ENCODE data around the gene ALS2CL. TPM values are rescaled to one million over a fixed set of nuclear protein-coding genes. Genes with fewer than 3 reads are reported as not detected.
A peak's percentile ranks its signal among the peaks of the same experiment; 100 is the strongest.

The ALS2CL gene
- total RNA-seq, 1 donor from 2014 or later = 0.51 TPM

DNA sequence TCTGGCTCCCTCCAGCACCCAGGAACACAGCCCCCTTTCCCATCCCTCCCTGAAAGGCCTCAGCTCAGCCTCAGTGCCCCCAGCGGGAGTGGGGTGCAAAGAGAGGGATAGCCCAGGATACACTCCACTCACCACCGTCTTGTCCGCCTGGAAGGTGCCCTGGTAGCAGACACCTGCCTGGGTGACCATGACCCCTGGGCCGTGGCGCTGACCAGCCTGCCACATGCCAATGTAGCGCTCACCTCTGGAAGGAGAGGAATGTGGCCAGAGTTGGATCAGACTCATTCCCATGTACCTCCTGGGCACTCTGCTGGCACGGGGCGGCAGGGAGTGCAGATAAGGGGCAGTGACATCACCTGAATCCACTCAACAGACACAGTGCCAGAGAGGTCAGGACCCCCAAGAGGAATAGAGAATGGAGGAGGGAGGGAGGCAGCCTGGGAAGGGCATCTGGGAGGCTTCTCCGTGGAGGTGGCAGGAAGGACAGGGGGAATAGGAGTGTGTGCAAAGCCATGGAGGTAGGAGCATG, 13.1 kb downstream of the ALS2CL start:
- Mint-ChIP-seq H3K4me1 (ENCODE audit: low read depth, unreplicated experiment) (no peaks in the 10 kb centered on the region), H3K4me3 (ENCODE audit: unreplicated experiment) (no peak overlapping the region), H3K9me3 (ENCODE audit: unreplicated experiment) (peaks cover 5% of the 10 kb centered on the region), H3K36me3 (ENCODE audit: unreplicated experiment) (no peaks in the 10 kb centered on the region), H3K27me3 (ENCODE audit: unreplicated experiment) (peaks cover 9% of the 10 kb centered on the region), H3K27ac (ENCODE audit: unreplicated experiment) (no peak overlapping the region)
- no peak for DNase-seq
- TF ChIP-seq, protein P1, sequence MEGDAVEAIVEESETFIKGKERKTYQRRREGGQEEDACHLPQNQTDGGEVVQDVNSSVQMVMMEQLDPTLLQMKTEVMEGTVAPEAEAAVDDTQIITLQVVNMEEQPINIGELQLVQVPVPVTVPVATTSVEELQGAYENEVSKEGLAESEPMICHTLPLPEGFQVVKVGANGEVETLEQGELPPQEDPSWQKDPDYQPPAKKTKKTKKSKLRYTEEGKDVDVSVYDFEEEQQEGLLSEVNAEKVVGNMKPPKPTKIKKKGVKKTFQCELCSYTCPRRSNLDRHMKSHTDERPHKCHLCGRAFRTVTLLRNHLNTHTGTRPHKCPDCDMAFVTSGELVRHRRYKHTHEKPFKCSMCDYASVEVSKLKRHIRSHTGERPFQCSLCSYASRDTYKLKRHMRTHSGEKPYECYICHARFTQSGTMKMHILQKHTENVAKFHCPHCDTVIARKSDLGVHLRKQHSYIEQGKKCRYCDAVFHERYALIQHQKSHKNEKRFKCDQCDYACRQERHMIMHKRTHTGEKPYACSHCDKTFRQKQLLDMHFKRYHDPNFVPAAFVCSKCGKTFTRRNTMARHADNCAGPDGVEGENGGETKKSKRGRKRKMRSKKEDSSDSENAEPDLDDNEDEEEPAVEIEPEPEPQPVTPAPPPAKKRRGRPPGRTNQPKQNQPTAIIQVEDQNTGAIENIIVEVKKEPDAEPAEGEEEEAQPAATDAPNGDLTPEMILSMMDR (IDR thresholded peaks at IDR 0.05; ENCODE audit: partially characterized antibody, unreplicated experiment) = no peak

DNA sequence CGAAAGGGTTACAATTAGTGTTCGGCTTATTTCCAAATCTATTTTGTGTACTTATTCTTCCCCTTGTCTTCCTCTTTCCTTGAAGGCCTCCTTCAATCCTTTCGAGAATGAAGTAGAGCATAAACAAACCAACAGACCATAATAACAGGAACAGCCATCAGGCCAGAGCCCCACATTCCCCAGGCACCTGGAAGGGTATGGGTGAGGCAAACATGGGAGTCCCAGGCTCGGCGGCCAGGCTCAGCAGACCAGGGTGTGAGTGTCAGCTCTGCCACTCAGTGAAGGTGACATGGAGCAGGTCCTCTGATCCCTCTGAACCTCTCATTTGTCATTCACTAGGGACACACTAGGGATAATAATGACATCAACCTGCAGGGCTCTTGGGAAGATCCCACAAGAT, 13.8 kb downstream of the ALS2CL start:
- DNase-seq = no peak
- Mint-ChIP-seq H3K27ac (ENCODE audit: unreplicated experiment) (no peak overlapping the region), H3K36me3 (ENCODE audit: unreplicated experiment) (no peaks in the 10 kb centered on the region), H3K4me1 (ENCODE audit: low read depth, unreplicated experiment) (no peaks in the 10 kb centered on the region), H3K9me3 (ENCODE audit: unreplicated experiment) (peaks cover 5% of the 10 kb centered on the region), H3K27me3 (ENCODE audit: unreplicated experiment) (peaks cover 9% of the 10 kb centered on the region), H3K4me3 (ENCODE audit: unreplicated experiment) (peak overlapping the region; percentile 54)
- TF ChIP-seq, protein P1 (IDR thresholded peaks at IDR 0.05; ENCODE audit: partially characterized antibody, unreplicated experiment) = no peak

DNA sequence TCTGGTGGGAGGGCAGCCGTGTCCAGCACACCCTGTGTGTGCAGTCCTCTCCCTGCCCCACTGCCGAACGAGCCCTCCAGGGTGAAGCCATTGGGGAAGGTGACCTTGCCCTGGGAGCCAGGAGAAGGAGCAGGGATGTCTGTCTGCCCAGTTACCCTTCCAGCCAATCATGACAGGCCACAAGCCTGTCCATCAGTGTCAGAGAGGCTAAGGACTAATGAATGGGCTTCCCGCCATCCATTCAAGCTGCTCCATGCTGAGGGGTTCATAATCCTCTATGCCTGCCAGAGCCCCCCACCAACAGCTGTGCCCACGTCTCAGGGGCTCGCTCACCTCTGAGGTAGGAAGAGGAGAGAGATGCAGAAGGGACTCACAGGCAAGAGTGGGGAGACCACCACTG, 15.2 kb downstream of the ALS2CL start:
- Mint-ChIP-seq H3K4me3 (ENCODE audit: unreplicated experiment) (no peak overlapping the region), H3K36me3 (ENCODE audit: unreplicated experiment) (no peaks in the 10 kb centered on the region), H3K27ac (ENCODE audit: unreplicated experiment) (no peak overlapping the region), H3K9me3 (ENCODE audit: unreplicated experiment) (peaks cover 4% of the 10 kb centered on the region), H3K4me1 (ENCODE audit: low read depth, unreplicated experiment) (no peaks in the 10 kb centered on the region), H3K27me3 (ENCODE audit: unreplicated experiment) (peaks cover 6% of the 10 kb centered on the region)
- TF ChIP-seq, protein P1 (IDR thresholded peaks at IDR 0.05; ENCODE audit: partially characterized antibody, unreplicated experiment) = no peak
- DNase-seq = no peak

DNA sequence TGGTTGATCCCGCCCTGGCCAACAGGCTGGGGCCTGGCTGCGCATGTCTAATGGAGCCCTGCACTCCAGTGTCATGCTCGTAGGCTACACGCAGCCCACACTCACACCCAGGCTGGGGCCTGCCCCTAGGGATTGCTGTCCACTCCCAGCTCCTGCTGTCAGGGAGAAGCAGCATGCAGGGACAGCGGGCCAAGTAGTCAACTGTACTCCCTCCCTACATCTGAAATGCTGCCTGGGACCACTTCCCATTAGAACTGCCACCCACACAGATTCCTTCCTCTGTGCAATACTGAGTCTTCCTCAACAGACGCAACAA, 16.1 kb downstream of the ALS2CL start:
- H3K36me3 Mint-ChIP-seq (ENCODE audit: unreplicated experiment) = no peaks in the 10 kb centered on the region
- TF ChIP-seq, protein P1 (IDR thresholded peaks at IDR 0.05; ENCODE audit: partially characterized antibody, unreplicated experiment) = no peak
- H3K4me3 Mint-ChIP-seq (ENCODE audit: unreplicated experiment) = no peak overlapping the region
- peak; percentile 54 for DNase-seq
- peaks cover 8% of the 10 kb centered on the region for H3K27me3 Mint-ChIP-seq (ENCODE audit: unreplicated experiment)
- peaks cover 4% of the 10 kb centered on the region for H3K9me3 Mint-ChIP-seq (ENCODE audit: unreplicated experiment)
- no peaks in the 10 kb centered on the region for H3K4me1 Mint-ChIP-seq (ENCODE audit: low read depth, unreplicated experiment)
- no peak overlapping the region for H3K27ac Mint-ChIP-seq (ENCODE audit: unreplicated experiment)

DNA sequence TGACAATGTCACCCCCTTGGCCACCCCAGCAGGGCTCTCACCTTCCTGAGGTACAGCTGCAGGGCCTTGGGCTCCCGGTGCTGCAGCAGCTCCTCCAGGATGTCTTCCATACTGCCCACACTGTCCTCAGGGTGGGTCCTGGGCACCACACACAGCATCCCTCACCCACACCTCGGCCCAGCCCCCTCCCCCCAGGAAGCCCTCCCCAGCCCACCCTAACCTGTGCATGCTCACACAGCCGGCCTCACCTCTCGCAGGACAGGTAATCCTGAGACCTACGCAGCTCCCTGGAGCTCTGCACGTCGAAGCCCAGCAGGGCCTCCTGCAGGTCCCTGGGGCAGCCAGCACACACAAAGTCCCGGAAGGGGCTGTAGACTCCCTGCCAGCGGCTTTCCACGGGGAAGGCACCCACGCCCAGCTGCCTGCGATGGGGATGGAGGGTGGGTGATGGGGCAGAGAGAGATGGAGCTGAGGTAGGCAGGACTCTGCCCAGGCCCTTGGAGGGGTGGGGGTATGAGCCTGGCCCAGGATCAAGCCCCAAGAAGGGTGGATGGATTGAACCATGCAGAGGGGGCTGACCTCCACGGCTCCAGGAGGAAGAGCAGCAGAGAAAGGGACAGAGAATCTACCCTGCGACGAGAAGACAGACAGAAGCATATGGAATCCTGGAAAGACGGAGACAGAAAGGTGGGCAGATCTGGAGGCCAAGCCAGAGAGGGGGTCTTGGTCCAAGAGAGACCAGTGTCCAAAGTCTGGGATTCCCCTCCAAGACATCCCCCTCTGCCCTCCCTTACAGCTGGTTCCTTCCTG, 16.7 kb downstream of the ALS2CL start:
- H3K4me3 Mint-ChIP-seq (ENCODE audit: unreplicated experiment) = no peak overlapping the region
- DNase-seq = peak; percentile 21
- TF ChIP-seq, protein P1 (IDR thresholded peaks at IDR 0.05; ENCODE audit: partially characterized antibody, unreplicated experiment) = no peak
- H3K27ac Mint-ChIP-seq (ENCODE audit: unreplicated experiment) = no peak overlapping the region
- H3K27me3 Mint-ChIP-seq (ENCODE audit: unreplicated experiment) = peaks cover 8% of the 10 kb centered on the region
- peaks cover 4% of the 10 kb centered on the region for H3K9me3 Mint-ChIP-seq (ENCODE audit: unreplicated experiment)
- H3K4me1 Mint-ChIP-seq (ENCODE audit: low read depth, unreplicated experiment) = no peaks in the 10 kb centered on the region
- no peaks in the 10 kb centered on the region for H3K36me3 Mint-ChIP-seq (ENCODE audit: unreplicated experiment)

Data from glutamatergic neuron (in vitro differentiated cells).